GM23248 (cell line): ENCODE data around the gene SEMA7A.

Source experiments
- EZH2 ChIP-seq: fragments of 200-600 bp; sonication (generic); IDR thresholded peaks from 2 replicates; pipeline ENCODE4 v1.6.1; 2018; ENCODE audit warnings: antibody characterized with exemption, mild to moderate bottlenecking; ENCODE audit not compliant: insufficient read depth, poor library complexity, severe bottlenecking
- EZH2phosphoT487 ChIP-seq: fragments of 200-600 bp; sonication (generic); IDR thresholded peaks from 2 replicates; pipeline ENCODE4 v1.6.1; 2018; ENCODE audit warnings: antibody characterized with exemption, moderate library complexity, mild to moderate bottlenecking, low read depth; ENCODE audit not compliant: insufficient read depth

GRCh38 chr15:74368121-74368520, 65.6 kb downstream of the SEMA7A start:
- no peak for TF ChIP-seq EZH2phosphoT487
- TF ChIP-seq EZH2 = no peak
